Endothelial cell of umbilical vein (primary cell): Measurements from ENCODE around the gene CLNS1A.
"Not testable (repeated sequence)": the region's sequence is repeated elsewhere in the genome, so short reads cannot be mapped to it uniquely, and the experiment has no call there.

Source experiments
- JUN ChIP-seq: IDR thresholded peaks from 2 replicates; pipeline ENCODE4 v1.6.1; 2011; ENCODE audit warnings: borderline replicate concordance, low read depth; ENCODE audit not compliant: insufficient read length, insufficient read depth
- POLR2A ChIP-seq: IDR thresholded peaks from 2 replicates; pipeline ENCODE4 v1.6.1; 2012; ENCODE audit warnings: low read depth, mild to moderate bottlenecking, control low read depth, low read length
- TF ChIP-seq, protein P1 (sequence below), 2 donors: IDR thresholded peaks; 1 replicate in 1 of 2; 2 replicates in 1 of 2; pipeline ENCODE4 v1.5.1; 2011; ENCODE audit warnings: low read length in 2 of 2, mild to moderate bottlenecking in 2 of 2, moderate library complexity in 2 of 2, control low read depth in 1 of 2, inconsistent platforms in 1 of 2, low read depth in 1 of 2; ENCODE audit not compliant: insufficient read depth in 1 of 2; ENCODE audit errors: extremely low read depth in 1 of 2

DNA sequence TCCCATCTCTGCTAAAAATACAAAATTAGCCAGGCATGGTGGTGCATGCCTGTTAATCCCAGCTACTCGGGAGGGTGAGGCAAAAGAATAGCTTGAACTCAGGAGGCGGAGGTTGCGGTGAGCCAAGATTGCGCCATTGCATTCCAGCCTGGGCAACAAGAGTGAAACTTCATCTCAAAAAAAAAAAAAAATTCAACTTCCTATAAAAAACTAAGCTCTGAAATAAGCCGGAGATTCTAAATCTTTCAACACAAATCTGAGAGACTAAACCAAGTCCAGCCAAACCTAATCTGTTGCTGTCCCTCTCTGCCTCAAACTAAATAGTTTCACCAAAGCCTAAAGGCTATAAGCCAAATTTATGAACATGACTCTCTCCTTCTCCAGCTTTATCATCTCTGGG, 3.7 kb downstream of the CLNS1A start:
- TF ChIP-seq, protein P1, sequence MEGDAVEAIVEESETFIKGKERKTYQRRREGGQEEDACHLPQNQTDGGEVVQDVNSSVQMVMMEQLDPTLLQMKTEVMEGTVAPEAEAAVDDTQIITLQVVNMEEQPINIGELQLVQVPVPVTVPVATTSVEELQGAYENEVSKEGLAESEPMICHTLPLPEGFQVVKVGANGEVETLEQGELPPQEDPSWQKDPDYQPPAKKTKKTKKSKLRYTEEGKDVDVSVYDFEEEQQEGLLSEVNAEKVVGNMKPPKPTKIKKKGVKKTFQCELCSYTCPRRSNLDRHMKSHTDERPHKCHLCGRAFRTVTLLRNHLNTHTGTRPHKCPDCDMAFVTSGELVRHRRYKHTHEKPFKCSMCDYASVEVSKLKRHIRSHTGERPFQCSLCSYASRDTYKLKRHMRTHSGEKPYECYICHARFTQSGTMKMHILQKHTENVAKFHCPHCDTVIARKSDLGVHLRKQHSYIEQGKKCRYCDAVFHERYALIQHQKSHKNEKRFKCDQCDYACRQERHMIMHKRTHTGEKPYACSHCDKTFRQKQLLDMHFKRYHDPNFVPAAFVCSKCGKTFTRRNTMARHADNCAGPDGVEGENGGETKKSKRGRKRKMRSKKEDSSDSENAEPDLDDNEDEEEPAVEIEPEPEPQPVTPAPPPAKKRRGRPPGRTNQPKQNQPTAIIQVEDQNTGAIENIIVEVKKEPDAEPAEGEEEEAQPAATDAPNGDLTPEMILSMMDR (IDR thresholded peaks at IDR 0.05; ENCODE audit: extremely low read depth in 1 of 2, insufficient read depth in 1 of 2, low read depth in 1 of 2, low read length in 2 of 2): not testable (repeated sequence)
- not testable (repeated sequence) for TF ChIP-seq POLR2A, JUN
